Right lobe of liver (tissue), 6 donors: ENCODE results near the gene NADSYN1. TPM values are rescaled to one million over a fixed set of nuclear protein-coding genes. Genes with fewer than 3 reads are reported as not detected.
A peak's percentile ranks its signal among the peaks of the same experiment; 100 is the strongest.

ENCODE experiments used
- ATAC-seq, 4 donors: fragments of 200-7000 bp; cut with Tn5 transposase; one replicate each; pipeline ENCODE4 v1.9.1; 2020; ENCODE audit warnings: mild to moderate bottlenecking in 4 of 4, moderate library complexity in 4 of 4
- DNase-seq, 3 donors: peaks; one replicate each; pipeline ENCODE4 v3.0.0-alpha.2; 2020
- H3K27ac ChIP-seq, 3 donors: fragments of 200-600 bp; one replicate each; pipeline ENCODE4 v1.8.0; 2022
- H3K27me3 ChIP-seq, 2 donors: fragments of 200-600 bp; one replicate each; pipeline ENCODE4 v1.8.0; 2022
- H3K36me3 ChIP-seq, 4 donors: fragments of 200-600 bp; sonication (generic) in 1 of 4; one replicate each; pipeline versions ENCODE4 v1.5.1 to v1.8.0; 2017 to 2022; ENCODE audit warnings: control low read depth in 1 of 4
- H3K4me1 ChIP-seq, 4 donors: fragments of 200-600 bp; sonication (generic) in 1 of 4; one replicate each; pipeline versions ENCODE4 v1.5.1 to v1.8.0; 2017 to 2022; ENCODE audit warnings: control low read depth in 1 of 4
- H3K4me3 ChIP-seq, 3 donors: fragments of 200-600 bp; one replicate each; pipeline ENCODE4 v1.8.0; 2022
- H3K9me3 ChIP-seq, 4 donors: fragments of 200-600 bp; sonication (generic) in 1 of 4; one replicate each; pipeline versions ENCODE4 v1.5.1 to v1.8.0; 2017 to 2022; ENCODE audit warnings: control low read depth in 1 of 4
- POLR2A ChIP-seq: fragments of 450-650 bp; IDR thresholded peaks from one replicate; pipeline ENCODE4 v1.6.1; 2017; ENCODE audit warnings: antibody characterized with exemption, mild to moderate bottlenecking
- WGBS: methylation state at CpG from one replicate; pipeline ENCODE4 v1.1.6; 2018; ENCODE audit warnings: low coverage, low lambda C conversion rate; ENCODE audit not compliant: insufficient coverage; ENCODE audit errors: missing lambda C conversion rate; 5-methylcytosine and 5-hydroxymethylcytosine counted together
- intact Hi-C, 2 donors: fragments of 100-400 bp; cut with DNase I; formaldehyde crosslinking; loops; one replicate each; pipeline versions ENCODE4 v1.11.2 to v1.14.1; 2022
- total RNA-seq, 6 experiments: library from RNA; depleted of rRNA in 2 of 6; stranded (reverse); fragments of >200 nt in 2 of 6; fragmentation: NEBNext Ultra II Directional in 3 of 6; extraction: Animal tissue kit (Norgen Biotek cat#: 25700) in 3 of 6; gene quantifications; one replicate each; pipeline versions ENCODE4 v1.1.0 to v1.2.4, GENCODE V29; 2016 to 2023
- TF ChIP-seq, protein P1 (sequence below), 4 donors: fragments of 200-600 bp in 3 of 4; fragments of 450-650 bp in 1 of 4; IDR thresholded peaks; one replicate each; pipeline versions ENCODE4 v1.5.1 to v1.8.0; 2016 to 2022; ENCODE audit warnings: antibody characterized with exemption in 4 of 4, mild to moderate bottlenecking in 2 of 4
- donor health status: DM: no; HTN: yes; CAD: no.
- donor health status: DM: no; HTN: no; CAD: no.
- donor health status: DM: no; HTN: no; CAD: no.
- donor health status: DM: no; HTN: yes; CAD: no.
- donor health status: DM: no; HTN: yes; CAD: no.

The NADSYN1 gene
- total RNA-seq, 6 experiments from 2014 or later, result 26.4 to 54.7 (median 35.4) TPM

DNA sequence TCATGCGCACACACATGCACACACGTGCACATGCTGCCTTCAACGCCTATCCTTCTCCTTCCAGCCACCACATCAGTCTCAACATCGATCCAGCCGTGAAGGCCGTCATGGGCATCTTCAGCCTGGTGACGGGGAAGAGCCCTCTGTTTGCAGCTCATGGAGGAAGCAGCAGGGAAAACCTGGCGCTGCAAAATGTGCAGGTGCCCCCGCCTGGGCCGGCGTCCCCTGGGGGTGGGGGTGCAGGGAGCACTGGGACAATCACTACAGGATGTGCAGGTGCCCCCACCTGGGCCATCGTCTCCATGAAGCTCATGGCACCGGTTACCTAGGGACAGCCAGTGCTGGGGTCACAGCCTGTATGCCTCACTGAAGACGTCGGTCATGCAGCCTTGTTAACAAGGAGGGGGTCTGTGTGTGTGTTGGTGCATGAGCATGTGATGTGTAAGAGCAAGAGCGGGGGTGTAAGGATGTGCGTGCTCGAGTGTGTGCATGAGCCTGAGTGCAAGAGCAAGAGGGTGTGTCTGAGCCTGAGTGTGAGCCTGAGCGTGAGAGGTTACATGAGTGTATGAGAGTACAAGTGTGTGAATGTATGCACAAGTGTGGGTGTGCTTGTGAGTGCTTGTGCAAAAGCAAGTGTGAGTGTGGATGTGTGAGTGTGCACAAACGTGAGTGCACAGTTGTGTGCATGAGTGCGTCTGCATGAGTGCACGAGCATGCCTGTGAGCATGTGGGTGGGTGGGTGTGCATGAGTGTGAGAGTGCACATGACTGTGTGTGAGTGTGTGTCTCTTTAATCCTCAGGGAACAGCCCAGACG lies 31.5 kb downstream of the NADSYN1 start:
- no peaks in the 10 kb centered on the region for H3K9me3 ChIP-seq
- ATAC-seq, result no peak

DNA sequence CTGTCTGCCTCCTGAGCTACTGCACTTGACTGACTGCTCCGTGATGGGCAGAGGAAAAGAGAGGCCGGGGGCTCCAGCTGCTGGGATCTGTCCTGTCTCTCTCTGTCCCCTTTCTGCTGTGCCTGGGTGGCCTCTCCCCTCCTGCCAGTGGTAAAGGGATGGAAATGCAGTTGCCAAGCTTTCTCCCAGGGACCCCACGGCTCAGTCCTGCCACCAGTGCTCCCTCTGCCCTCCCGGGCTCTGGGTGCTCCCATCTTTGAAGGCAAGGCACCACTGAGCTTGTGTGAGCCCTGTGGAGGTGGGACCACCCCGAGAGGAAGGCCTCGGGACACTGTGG lies 32.0 kb downstream of the NADSYN1 start:
- Histone ChIP-seq H3K27ac (no peak overlapping the region), H3K9me3 (no peaks in the 10 kb centered on the region), H3K4me3 (no peak overlapping the region), H3K36me3 (peaks cover 0 to 41% (median 3%) of the 10 kb centered on the region in 4 donors), H3K4me1 (no peaks in the 10 kb centered on the region), H3K27me3 (no peaks in the 10 kb centered on the region)
- 100% methylated on average over 1 of the region's 6 CpGs for WGBS
- TF ChIP-seq, protein P1, sequence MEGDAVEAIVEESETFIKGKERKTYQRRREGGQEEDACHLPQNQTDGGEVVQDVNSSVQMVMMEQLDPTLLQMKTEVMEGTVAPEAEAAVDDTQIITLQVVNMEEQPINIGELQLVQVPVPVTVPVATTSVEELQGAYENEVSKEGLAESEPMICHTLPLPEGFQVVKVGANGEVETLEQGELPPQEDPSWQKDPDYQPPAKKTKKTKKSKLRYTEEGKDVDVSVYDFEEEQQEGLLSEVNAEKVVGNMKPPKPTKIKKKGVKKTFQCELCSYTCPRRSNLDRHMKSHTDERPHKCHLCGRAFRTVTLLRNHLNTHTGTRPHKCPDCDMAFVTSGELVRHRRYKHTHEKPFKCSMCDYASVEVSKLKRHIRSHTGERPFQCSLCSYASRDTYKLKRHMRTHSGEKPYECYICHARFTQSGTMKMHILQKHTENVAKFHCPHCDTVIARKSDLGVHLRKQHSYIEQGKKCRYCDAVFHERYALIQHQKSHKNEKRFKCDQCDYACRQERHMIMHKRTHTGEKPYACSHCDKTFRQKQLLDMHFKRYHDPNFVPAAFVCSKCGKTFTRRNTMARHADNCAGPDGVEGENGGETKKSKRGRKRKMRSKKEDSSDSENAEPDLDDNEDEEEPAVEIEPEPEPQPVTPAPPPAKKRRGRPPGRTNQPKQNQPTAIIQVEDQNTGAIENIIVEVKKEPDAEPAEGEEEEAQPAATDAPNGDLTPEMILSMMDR (IDR thresholded peaks at IDR 0.05), result no peak
- no peak for TF ChIP-seq POLR2A
- DNase-seq, result peak in 1 of 3 donors; percentile 34
- intact Hi-C loops, result no loop called here
- no peak for ATAC-seq

More for the DNA sequence above, 31.5 kb downstream of the NADSYN1 start:
- intact Hi-C loops, result no loop called here
- no peak overlapping the region for H3K27ac ChIP-seq
- H3K36me3 ChIP-seq, result peaks cover 0 to 44% (median 3%) of the 10 kb centered on the region in 4 donors
- no peaks in the 10 kb centered on the region for H3K27me3 ChIP-seq
- 94% methylated on average over 16 of the region's 23 CpGs for WGBS
- no peak overlapping the region for H3K4me3 ChIP-seq
- peak in 1 of 3 donors; percentile 26 for DNase-seq
- no peaks in the 10 kb centered on the region for H3K4me1 ChIP-seq
- TF ChIP-seq POLR2A, result no peak
- TF ChIP-seq, protein P1 (IDR thresholded peaks at IDR 0.05), result no peak

DNA sequence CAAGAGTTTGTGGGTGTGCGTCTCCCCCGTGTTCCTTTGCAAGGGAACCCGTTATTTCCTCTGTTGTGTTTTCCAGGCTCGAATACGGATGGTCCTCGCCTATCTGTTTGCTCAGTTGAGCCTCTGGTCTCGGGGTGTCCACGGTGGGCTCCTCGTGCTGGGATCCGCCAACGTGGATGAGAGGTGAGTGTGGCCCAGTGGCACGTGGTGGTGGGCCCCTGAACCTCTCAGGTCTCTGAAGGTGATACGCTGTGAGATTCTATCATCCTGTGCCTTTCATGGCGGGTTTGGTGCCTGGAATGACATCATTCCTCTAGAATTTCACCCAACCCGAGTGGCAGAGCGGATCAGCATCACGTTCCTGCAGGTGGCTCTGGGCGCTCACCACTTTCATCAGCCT lies 32.5 kb downstream of the NADSYN1 start:
- peak in 1 of 3 donors; percentile 22 for DNase-seq
- ATAC-seq, result no peak

DNA sequence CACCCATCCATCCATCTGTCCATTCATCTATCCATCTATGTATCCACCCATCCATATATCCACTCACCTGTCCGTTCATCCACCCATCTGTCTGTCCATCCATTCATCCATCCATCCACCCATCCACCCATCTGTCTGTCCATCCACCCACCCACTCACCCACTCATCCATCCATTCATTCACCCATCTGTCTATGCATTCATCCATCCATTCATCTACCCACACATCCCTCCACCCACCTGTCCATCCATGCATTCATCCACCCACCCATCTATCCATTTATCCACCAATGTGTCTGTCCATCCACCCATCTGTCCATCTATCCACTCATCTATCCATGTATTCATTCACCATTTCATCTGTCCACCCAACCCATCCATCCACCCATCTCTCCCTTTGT lies 33.3 kb downstream of the NADSYN1 start:
- Histone ChIP-seq H3K36me3 (peaks cover 0 to 41% (median 3%) of the 10 kb centered on the region in 4 donors), H3K9me3 (no peaks in the 10 kb centered on the region), H3K27me3 (no peaks in the 10 kb centered on the region), H3K4me3 (no peak overlapping the region), H3K4me1 (no peaks in the 10 kb centered on the region), H3K27ac (no peak overlapping the region)
- DNase-seq (peak in 1 of 3 donors; percentile 11), ATAC-seq (no peak)
- intact Hi-C loops, result no loop called here
- WGBS, result 82% methylated on average over 1 of the region's 1 CpG
- TF ChIP-seq, protein P1 (IDR thresholded peaks at IDR 0.05), result no peak
- TF ChIP-seq POLR2A, result no peak

More for the DNA sequence above, 32.5 kb downstream of the NADSYN1 start:
- no peaks in the 10 kb centered on the region for H3K27me3 ChIP-seq
- intact Hi-C loops, result no loop called here
- no peaks in the 10 kb centered on the region for H3K9me3 ChIP-seq
- no peaks in the 10 kb centered on the region for H3K4me1 ChIP-seq
- H3K27ac ChIP-seq, result no peak overlapping the region
- WGBS, result 100% methylated on average over 7 of the region's 18 CpGs
- H3K36me3 ChIP-seq, result peaks cover 0 to 41% (median 3%) of the 10 kb centered on the region in 4 donors
- TF ChIP-seq, protein P1 (IDR thresholded peaks at IDR 0.05), result no peak
- no peak for TF ChIP-seq POLR2A
- H3K4me3 ChIP-seq, result no peak overlapping the region
